ENCODE results near the gene SCN1A.
"Not testable (repeated sequence)": the region's sequence is repeated elsewhere in the genome, so short reads cannot be mapped to it uniquely, and the experiment has no call there.

Gene SCN1A

DNA sequence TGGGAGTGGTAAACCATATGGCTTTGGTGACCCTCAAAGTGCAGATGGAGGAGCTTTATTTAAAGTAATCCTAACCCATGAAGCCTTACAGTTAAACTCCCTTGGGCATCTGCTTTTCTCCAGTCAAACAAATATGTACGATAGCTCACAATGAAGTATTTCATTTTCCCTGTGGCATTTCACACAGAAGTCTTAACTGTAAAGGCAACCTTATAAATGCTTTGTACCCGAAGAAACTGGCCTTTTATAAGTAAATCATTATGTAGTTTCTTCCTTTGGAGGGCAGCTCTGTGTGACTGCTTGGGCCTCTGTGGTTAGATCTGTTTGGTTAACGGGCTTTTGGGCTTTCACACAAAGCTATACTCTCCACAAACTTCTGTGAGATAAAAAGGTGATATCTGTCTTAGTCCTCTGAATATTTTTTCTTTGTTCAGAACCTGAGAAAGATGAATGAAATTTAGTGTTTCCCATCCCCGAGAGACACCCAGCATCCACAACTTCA, 46.6 kb downstream of the SCN1A start:
- no peak for DNase-seq (ENCODE audit: low spot score)

DNA sequence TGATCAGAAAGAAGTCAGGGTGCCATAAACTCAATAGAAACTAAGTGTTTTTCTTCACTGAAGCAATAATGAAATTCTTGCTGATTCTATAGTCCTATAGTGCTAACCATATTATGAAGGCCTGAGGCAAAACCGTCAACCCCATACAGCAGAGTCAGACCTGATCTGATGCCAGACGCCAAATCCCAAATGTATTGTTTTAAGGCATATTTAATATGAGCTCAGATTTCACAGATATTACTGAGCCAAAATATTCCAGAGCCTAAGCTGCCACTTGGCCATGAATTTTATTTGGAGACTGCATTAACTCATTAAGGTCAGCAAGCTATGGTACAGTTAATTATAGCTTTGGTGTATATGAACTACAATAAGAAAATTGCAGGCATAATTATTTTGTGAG, 53.4 kb downstream of the SCN1A start:
- DNase-seq (ENCODE audit: low spot score): peak; percentile 17

DNA sequence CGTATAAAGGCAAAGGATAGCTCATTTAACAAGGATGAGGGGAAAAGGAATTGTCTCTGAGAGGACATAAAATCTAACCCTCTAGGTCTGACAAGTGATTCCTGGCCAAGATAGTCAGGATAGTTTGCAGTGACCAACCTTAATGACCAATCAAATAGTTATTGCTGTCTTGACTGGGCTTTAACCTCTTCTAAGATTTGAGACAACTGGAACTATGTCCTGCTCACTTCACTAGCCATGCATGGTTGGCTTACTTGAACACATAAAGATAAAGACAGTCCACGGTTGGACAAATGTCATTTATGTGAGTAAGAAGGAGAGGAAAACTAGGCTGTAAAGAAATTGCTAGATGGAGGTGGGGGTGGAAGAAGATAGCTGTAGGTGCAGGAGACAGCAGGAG, 53.8 kb downstream of the SCN1A start:
- no peak for DNase-seq (ENCODE audit: low spot score)

DNA sequence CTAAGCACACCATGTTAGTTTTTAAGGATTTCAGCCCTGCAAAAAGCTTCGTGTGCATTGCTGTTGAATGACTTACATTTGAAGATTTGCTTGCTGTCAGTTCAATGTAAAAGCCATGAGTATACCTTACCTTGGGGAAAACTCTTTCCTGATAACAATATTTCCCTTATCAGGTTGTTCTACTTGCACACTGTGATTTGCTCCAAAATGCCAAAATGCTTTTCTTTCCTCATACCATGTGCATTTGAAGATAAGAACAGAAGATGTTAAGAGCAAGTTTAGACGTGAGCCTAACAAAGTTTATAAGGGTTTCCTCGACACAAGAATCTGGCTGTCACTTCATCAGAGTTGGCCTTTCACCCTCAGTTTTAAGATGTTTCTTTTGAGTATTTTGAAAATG, 57.6 kb downstream of the SCN1A start:
- no peak for DNase-seq (ENCODE audit: low spot score)

DNA sequence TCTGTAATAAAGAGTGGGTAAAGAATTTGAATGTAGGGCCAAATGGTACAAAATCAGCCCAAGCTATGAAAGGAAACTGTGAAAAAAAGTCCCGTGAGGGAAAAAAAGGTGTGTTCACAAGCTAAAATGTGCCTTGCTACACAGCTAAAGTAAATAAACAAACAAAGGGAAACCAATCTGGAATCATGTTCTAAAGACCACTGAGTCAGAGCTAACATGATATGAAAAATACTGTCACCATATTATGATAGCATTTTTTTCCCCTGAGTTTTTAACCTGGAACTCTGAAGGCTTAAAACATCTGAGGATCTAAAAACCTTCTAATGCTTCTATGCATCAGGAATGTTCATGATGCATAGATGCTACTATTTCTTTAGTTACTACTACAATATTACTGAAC, 58.8 kb downstream of the SCN1A start:
- DNase-seq (ENCODE audit: low spot score): no peak

DNA sequence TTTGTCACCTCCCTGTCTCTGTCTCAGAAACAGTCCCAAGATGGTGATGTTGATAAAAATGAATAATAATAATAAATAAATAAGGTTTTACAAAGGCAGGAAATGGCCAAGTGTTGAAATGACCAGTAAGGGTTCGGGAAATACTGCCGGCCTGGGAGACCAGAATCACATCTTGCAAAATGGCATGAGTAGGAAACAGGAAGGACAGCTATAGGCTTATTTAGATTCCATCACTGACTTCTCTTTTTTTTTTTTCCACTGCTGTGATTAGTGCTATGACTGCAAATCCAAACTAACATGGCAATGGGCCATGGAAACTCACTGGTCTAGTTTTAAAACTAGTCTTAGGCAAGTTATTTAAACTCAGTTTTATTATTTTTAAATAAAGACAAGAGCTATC, 60.6 kb downstream of the SCN1A start:
- no peak for DNase-seq (ENCODE audit: low spot score)

DNA sequence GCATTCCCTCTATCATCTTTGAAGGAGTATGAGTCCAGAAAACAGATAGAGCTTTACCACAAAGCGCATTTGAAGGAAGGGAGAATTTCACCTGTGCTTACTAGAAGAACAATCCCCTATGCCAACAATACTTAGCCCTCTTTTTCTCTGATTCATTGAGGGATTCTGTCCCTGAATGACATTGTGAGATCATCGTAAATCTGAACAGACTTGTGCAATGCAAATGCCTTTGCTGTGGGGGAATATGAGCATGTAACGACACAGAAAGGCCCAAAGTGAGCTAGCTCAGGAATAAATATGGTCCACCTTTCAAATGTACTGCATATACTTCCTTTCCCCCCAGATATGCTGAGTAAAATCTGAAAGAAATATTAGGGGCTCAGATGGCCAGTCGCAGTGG, 67.6 kb downstream of the SCN1A start:
- DNase-seq (ENCODE audit: low spot score): no peak

DNA sequence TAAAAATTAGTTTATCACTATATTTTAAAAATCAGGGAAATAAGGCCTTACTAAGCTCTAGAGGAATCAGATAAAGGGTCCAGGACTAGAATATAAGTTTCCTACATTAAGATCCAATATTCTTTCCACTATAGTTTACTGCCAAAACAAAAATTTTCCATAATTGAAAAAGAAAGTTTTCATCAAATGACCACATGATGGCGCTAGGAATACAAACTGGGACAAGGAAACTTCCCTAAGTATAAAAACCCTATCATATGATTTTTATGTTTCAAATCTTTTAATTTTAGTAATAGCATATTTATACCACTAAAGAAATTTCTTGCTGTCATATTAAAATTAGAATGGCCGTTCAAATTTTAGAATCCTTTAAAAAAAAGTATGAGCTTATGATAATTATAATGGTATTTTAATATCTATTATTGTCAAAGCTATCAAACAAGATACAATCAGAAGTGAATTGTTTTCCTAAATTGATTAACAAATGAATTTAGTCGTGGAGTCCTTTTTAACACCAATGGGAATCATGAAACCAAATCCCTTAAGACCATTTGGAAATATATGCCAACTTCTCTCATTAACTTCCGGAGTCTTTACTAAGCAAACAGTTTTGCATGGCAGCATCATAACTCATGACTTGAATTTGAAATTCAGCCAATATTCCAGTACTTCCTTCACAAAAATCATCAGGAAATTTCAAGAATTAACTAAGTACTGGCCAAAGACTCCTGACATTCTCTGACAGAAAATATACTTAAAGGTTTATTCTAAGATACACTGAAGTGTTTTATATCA, 70.3 kb downstream of the SCN1A start:
- DNase-seq (ENCODE audit: low spot score): no peak

DNA sequence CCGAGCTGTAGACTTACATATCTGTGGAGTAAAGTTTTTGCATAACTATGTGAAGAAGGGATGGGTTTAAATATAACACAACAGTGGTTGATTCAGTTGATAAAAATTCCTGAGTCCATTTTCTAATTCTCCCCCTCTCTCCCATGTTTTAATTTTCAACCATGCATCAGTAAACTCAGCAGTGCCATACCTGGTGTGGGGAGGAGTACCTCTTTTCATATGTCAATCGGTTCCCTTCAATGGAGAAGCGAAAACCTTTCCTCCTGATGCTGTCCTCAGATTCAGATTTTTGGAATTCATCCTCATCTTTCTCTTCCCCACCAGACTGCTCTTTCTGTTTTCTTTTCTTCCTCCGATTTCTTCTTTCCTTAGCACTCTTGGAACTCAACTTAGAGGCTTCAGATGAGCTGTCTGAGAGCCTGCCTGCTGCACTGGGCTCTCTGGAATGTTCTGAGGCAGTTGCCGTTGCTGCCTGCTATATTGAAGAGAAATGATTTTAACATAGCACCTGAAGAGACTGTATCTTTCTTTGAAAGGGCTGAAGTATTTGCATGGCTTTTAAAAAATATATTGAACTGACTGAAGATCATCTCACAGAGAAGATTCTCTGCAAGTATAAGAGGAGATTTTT, 82.9 kb downstream of the SCN1A start:
- DNase-seq (ENCODE audit: low spot score): no peak

DNA sequence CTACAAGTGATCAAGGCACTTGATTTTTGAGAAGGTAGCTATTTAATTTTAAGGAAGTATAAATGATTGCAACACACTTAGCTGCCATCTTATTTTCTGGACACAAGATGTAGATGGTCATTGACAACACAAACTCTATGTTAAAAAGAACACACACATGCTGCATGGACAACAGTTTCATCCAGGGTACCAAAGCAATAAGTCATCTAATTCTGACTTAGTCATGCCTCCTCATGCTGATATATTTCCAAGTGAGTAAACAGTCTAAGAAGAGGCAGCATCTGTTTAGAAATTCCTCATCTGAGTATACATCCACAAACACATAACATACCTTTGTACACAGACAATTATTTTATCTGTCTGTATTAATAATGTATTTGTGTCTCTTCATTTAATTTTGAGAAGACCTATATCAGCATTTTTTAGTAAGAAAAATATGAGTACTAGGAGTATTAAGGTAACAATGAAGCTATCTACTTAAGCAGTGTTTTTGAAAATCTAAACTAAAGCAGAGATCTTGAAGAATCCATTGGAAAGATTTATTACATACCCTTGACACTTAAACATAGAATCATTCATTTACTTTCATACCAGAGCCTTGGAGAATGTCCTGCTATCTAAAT, 84.9 kb downstream of the SCN1A start:
- DNase-seq (ENCODE audit: low spot score): no peak

DNA sequence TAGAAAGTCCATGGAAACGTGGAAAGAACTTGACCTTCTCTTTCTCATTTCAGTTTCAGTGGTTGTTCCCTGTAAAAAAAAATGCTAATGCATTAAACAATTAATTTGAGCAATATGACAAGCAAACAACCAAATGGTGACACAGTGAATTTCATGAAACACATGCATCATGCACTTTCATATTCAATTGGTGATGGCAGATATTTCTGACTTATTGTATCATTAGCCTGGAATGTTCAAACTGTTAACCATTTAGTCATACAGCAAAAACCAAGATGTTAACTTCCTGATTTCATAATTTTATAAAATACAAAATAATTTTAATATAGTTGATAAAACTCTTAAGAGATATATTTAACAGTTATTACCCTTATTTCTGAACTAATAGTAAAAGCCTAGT, 85.5 kb downstream of the SCN1A start:
- DNase-seq (ENCODE audit: low spot score): no peak

DNA sequence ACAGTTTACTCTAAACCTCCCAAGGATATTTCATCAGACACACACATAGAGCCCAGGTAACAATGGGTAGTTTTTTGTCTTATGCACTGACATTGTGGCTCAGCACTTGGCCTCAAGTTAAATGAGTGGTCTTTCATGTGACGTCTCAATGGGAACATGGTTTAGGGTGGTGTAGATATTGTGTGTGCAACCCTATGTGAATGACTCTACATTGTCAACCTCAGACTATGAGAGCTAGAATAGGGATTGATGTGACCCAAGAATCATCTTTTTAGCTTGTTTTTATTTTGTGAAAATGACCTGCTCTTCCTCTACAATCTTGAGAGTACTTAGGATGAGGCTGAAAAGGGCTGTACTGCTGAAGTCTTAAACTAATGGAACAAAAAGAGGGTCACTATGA, 86.2 kb downstream of the SCN1A start:
- no peak for DNase-seq (ENCODE audit: low spot score)

DNA sequence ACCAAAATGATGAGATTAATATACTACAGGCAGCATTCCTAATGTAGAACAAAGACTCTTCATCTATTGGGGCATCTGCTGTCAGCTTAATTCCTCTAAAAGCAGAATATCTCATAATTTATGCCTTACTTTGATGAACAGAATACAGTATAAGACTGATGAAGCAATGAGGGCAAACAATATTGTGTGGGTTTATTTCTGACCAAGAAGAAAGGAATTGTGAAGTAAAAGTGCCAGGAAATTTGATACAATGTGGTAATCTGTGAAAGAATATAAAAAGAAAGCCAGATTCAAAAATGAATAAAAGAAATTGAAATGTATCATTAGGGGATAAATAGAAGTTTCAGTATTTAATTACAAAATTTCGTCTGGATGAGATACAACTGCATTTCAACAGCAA, 95.5 kb downstream of the SCN1A start:
- DNase-seq (ENCODE audit: low spot score): no peak

DNA sequence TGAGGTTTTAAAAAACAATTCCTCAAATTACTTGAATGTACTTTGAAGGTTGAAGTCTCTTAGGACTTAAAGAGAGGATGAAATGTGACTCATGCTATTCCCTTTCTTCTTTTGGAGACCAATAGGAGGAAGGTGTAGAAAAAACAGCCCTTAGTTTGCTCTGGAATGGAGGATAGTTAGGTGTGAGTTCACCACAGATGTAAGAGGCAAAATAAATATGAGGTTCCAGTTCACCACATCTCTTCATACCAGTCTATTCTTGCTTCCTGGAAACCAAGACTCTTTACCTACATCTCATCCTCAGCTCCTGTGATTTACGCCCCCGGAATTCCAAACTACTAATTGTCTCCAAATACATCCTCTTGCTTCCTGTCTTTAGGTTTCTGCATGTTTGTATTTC, 96.8 kb downstream of the SCN1A start:
- DNase-seq (ENCODE audit: low spot score): no peak

DNA sequence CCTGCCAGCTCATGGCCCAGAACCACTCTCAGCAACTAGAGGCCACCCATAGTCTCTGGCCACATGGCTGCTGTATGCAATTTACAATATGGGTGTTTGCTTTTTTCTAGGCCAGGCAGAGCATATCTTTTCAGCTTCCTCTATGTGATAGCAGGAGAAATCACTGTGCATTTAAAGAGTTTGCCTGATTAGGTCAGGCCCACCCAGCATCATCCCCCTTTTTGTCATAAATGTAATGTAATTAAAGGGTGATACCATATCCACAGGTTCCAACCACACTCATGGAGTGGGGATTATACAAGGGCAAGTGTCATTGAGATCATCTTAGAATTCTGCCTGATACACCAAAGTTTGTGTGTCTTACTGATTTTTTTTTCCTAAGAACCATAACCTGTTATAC, 102.5 kb downstream of the SCN1A start:
- DNase-seq (ENCODE audit: low spot score): no peak

DNA sequence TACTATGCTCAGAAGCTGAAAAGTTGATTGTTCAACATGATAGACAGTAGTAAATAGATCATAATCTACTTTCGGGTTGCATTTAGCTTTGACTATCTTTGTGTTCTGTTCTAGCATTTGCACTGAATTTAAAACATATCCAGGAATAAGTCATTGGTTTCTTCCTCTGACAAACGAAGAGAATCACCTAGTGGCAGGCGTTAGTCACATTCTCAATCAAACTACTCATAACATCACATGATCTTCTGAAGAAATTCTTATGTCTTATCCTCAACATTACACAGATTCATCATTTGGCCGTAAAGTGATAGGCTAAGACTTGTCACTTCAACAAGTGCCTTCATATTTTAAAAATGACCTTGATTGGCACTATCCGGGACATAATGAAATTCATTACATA, 110.6 kb downstream of the SCN1A start:
- no peak for DNase-seq (ENCODE audit: low spot score)

DNA sequence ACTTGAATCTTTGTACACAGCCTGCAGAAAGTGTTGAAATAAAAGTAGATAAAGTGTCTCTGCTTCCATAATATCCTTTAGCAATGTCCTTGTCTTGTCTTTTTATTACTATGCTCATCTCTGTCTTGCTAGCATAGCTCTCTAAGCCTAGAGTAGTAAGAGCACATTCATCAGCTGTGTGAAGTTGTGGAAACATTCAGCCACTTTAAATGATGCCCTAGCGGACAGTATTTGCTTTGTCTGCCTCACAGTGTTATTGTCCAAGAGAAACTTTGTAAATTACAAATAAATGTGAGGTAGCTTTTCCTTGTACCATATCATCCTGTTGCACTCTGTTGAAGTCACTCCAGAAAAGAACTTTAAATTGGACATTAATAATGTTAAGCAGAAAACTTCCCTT, 113.9 kb downstream of the SCN1A start:
- no peak for DNase-seq (ENCODE audit: low spot score)

DNA sequence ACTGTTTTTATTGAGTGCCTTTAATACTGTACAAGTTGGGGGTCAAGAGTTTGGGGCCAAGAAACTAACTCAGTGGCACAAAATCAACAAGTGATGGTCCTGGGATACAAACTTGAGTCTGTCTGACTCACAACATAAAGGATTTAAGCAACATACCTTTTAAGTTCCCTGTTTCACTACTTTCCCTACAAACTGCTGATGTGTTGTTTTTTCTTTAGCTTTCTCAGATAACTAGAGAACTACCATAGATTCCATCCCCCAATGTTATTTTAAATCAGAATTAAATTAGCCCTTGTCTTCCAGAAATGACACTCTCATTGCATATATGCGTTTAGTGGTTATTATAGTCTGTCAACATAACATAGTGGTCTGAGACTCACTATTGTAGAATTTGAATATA, 116.2 kb downstream of the SCN1A start:
- DNase-seq (ENCODE audit: low spot score): no peak

DNA sequence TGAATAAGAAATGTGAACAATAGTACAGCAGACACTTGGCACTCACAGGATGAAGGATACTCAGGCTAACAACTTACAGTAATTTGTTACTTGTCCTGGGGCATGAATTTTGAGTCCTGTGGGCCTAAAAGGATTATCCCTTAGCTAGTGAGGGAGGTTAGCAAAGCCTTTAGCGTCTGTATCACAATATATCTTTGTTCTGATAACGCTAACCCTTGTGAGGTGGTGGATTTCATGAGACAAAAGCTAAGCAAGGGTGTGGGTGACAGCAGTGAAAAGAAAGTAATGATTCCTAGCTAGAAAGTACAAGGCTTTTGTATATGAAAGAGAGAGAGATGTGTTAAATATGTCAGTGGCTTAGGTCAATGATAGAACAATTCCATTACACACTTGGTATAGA, 127.4 kb downstream of the SCN1A start:
- DNase-seq (ENCODE audit: low spot score): no peak

DNA sequence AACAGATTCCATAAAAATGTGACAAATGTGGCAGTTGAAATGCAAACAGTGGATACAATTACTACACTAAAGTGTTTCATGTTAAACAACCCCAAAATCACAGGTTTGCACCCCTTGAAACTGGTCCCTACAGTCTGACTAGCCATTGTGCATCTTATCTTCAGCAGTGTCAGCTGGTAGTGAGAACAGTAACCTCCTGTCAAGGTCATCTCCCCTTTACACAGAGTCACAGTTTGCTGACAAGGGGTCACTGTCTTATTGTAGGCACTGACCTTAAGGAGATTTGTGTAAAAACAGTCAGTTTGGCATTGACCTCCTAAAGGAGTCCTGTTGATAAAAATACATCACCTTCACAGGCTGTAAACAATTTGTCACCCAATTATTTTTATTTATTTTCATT, 137.0 kb downstream of the SCN1A start:
- no peak for DNase-seq (ENCODE audit: low spot score)

DNA sequence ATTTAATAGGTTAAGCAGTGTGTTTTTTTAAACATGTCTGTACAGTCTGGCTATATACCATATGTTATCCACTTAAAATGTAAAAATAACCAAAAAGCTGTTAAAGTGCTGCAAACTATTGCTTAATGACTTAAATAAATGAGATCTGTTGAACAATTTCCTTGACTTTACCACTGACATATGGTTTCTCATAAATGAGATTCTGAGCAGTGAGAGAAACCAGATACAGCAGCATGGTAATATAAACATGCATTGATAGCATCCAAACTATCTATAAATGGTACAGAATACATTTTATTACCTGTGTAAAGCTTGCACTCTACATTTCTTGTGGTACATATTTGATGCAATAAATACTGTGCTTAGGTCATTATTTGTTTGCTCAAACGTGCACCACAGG, 138.0 kb downstream of the SCN1A start:
- DNase-seq (ENCODE audit: low spot score): no peak

DNA sequence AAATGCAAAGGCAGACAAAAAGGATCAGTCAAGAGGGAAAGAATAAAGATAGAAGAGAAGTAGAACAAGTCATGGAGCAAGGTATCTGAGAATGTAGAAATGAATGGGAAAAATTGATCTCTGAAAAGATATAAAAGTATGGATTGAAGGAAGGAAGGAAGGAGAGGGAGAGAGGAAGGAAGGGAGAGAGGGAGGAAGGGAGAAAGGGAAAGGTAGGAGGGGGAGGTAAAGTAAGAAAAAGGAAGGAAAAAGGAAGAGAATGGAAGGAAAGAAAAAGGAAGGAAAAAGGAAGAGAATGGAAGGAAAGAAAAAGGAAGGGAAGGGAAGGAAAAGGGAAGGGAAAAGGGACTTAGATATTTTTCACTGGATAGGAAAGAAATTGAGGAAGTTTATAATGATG, 142.7 kb downstream of the SCN1A start:
- no peak for DNase-seq (ENCODE audit: low spot score)

DNA sequence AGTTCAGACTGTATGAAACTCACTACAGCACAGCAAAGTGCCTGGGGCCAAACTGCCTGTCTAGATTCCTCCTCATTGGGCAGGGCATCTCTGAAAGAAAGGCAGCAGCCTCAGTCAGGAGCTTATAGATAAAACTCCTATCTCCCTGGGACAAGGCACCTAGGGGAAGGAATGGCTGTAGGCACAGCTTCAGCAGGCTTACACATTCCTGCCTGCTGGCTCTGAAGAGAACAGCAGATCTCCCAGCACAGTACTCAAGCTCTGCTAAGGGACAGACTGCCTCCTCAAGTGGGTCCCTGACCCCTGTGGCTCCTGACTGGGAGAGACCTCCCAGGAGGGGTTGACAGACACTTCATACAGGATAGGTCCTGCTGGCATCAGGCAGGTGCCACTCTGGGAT, 155.7 kb downstream of the SCN1A start:
- not testable (repeated sequence) for DNase-seq (ENCODE audit: low spot score)

Data from D341Med (cell line).